ENCODE measurements around the gene AKAP8L. TPM values are rescaled to one million over a fixed set of nuclear protein-coding genes. Genes with fewer than 3 reads are reported as not detected.

The AKAP8L gene
- total and polyA plus RNA-seq, 9 of the 15 experiments (the other 6 are each of a cell fraction or from before 2014, with no cell fraction given) = 2.4 to 116 (median 70.7) TPM

GRCh38 chr19:15379083-15379998 is 39.4 kb downstream of the AKAP8L start, which contains the start of gene AKAP8 (continued):
- TF ChIP-seq CHAMP1 (IDR thresholded peaks at IDR 0.05) (no peak), YY1 (IDR thresholded peaks at IDR 0.05; ENCODE audit: borderline replicate concordance in 1 of 3, control insufficient read depth in 1 of 3, extremely low read depth in 1 of 3, insufficient read depth in 3 of 3, insufficient read length in 1 of 3, insufficient replicate concordance in 2 of 3, low read depth in 1 of 3, low read length in 2 of 3) (peak; percentile 81 to 97 (median 95)), ARID2 (IDR thresholded peaks at IDR 0.05) (no peak), TRIM24 (IDR thresholded peaks at IDR 0.05) (no peak), PBX2 (CRISPR knock-in tag; IDR thresholded peaks at IDR 0.05; ENCODE audit: low read depth) (peak; percentile 95), PBX2 (tag; conservative IDR thresholded peaks at IDR 0.05; ENCODE audit: low read depth) (peak; percentile 80), THAP12 (CRISPR knock-in tag; IDR thresholded peaks at IDR 0.05) (peak; percentile 86), FOXA1 (IDR thresholded peaks at IDR 0.05; ENCODE audit: borderline replicate concordance) (no peak), TOE1 (IDR thresholded peaks at IDR 0.05; ENCODE audit: borderline replicate concordance) (no peak), TOE1 (CRISPR knock-in tag; IDR thresholded peaks at IDR 0.05; ENCODE audit: borderline replicate concordance, low read depth) (no peak), NR2F6 (CRISPR knock-in tag; IDR thresholded peaks at IDR 0.05) (no peak), NCOA1 (IDR thresholded peaks at IDR 0.05; ENCODE audit: low read depth) (no peak), ELF4 (CRISPR knock-in tag; IDR thresholded peaks at IDR 0.05) (no peak), NELFE (IDR thresholded peaks at IDR 0.05; ENCODE audit: insufficient read depth, insufficient read length) (no peak), KAT2B (IDR thresholded peaks at IDR 0.05; ENCODE audit: low read depth, low read length) (no peak), ZEB2 (IDR thresholded peaks at IDR 0.05) (no peak), MIER1 (IDR thresholded peaks at IDR 0.05; ENCODE audit: low read depth) (no peak), STAT5B (CRISPR knock-in tag; IDR thresholded peaks at IDR 0.05) (no peak)
